KMS-11 (cell line): ENCODE data around the gene FRAT2.

Experiments
- H2AFZ ChIP-seq: fragments of 200-600 bp; sonication (generic); 2 replicates; pipeline ENCODE4 v1.6.1; 2016; ENCODE audit warnings: antibody characterized with exemption, mixed run types, low read depth
- H3K27ac ChIP-seq: fragments of 200-600 bp; sonication (generic); 2 replicates; pipeline ENCODE4 v1.6.1; 2016; ENCODE audit warnings: mild to moderate bottlenecking, mixed run types
- H3K27me3 ChIP-seq: fragments of 200-600 bp; sonication (generic); 2 replicates; pipeline ENCODE4 v1.6.1; 2017; ENCODE audit warnings: mild to moderate bottlenecking, low read depth, mixed run types, moderate library complexity; ENCODE audit not compliant: insufficient read depth
- H3K36me3 ChIP-seq: fragments of 200-600 bp; sonication (generic); 2 replicates; pipeline ENCODE4 v1.6.1; 2017; ENCODE audit warnings: mild to moderate bottlenecking, mixed run types; ENCODE audit not compliant: insufficient read depth
- H3K4me1 ChIP-seq: fragments of 200-600 bp; sonication (generic); 2 replicates; pipeline ENCODE4 v1.6.1; 2016; ENCODE audit warnings: mild to moderate bottlenecking, low read depth, mixed run types; ENCODE audit not compliant: poor library complexity, severe bottlenecking
- H3K4me2 ChIP-seq: fragments of 200-600 bp; sonication (generic); 2 replicates; pipeline ENCODE4 v1.7.0; 2016; ENCODE audit warnings: mild to moderate bottlenecking, mixed run types
- H3K4me3 ChIP-seq: fragments of 200-600 bp; sonication (generic); IDR thresholded peaks from 2 replicates; pipeline ENCODE4 v1.6.1; 2017; ENCODE audit warnings: low read depth, low read length, mixed read lengths; ENCODE audit not compliant: insufficient read depth
- H3K79me2 ChIP-seq: fragments of 200-600 bp; sonication (generic); 2 replicates; pipeline ENCODE4 v1.6.1; 2016; ENCODE audit warnings: low read depth, mixed run types; ENCODE audit not compliant: insufficient read depth
- H3K9ac ChIP-seq: fragments of 200-600 bp; sonication (generic); 2 replicates; pipeline ENCODE4 v1.6.1; 2016; ENCODE audit warnings: mild to moderate bottlenecking, mixed run types
- H4K20me1 ChIP-seq: fragments of 200-600 bp; sonication (generic); 2 replicates; pipeline ENCODE4 v1.6.1; 2016; ENCODE audit warnings: mild to moderate bottlenecking, mixed run types; ENCODE audit not compliant: insufficient read depth
- TF ChIP-seq, protein P1 (sequence below): fragments of 200-600 bp; sonication (generic); conservative IDR thresholded peaks from 2 replicates; pipeline ENCODE4 v1.6.1; 2017; ENCODE audit warnings: low read depth, mild to moderate bottlenecking, antibody characterized with exemption, low read length, moderate library complexity, mixed read lengths

The FRAT2 gene

DNA sequence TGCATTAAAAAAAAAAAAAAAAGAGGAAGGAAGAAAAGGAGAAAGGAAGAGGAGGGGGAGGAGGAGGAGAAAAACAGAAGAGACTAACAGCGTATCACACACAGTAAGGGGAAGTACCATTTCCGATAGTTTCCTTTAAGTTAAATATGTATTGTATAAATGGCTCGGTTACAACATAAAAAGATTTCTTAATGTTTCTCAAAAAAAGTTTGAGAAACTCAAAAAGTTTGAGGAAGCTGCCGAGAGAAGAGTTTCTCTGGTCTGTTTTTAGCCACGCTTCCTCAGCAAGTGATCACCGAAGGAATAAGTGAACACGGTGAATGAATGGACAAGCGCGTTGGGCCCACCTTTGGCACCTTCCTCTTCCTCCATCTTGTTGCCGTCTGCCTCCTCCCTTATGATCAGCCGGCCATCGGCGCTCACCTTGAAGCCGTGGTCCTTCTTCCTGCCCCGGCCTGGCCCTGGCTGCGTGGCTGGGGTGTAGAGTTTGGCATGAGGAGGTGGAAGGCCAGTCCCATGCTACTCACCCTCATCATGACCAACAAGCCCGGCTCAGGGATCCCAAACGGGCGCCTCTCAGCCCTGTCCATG, 31.3 kb upstream of the FRAT2 start:
- H2AFZ ChIP-seq: no peak overlapping the region
- no peaks in the 10 kb centered on the region for H4K20me1 ChIP-seq
- no peaks in the 10 kb centered on the region for H3K4me1 ChIP-seq
- H3K9ac ChIP-seq: no peak overlapping the region
- no peak overlapping the region for H3K4me3 ChIP-seq
- H3K27me3 ChIP-seq: no peaks in the 10 kb centered on the region
- no peaks in the 10 kb centered on the region for H3K36me3 ChIP-seq
- H3K27ac ChIP-seq: no peak overlapping the region
- TF ChIP-seq, protein P1, sequence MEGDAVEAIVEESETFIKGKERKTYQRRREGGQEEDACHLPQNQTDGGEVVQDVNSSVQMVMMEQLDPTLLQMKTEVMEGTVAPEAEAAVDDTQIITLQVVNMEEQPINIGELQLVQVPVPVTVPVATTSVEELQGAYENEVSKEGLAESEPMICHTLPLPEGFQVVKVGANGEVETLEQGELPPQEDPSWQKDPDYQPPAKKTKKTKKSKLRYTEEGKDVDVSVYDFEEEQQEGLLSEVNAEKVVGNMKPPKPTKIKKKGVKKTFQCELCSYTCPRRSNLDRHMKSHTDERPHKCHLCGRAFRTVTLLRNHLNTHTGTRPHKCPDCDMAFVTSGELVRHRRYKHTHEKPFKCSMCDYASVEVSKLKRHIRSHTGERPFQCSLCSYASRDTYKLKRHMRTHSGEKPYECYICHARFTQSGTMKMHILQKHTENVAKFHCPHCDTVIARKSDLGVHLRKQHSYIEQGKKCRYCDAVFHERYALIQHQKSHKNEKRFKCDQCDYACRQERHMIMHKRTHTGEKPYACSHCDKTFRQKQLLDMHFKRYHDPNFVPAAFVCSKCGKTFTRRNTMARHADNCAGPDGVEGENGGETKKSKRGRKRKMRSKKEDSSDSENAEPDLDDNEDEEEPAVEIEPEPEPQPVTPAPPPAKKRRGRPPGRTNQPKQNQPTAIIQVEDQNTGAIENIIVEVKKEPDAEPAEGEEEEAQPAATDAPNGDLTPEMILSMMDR: no peak
- no peak overlapping the region for H3K4me2 ChIP-seq
- no peaks in the 10 kb centered on the region for H3K79me2 ChIP-seq

DNA sequence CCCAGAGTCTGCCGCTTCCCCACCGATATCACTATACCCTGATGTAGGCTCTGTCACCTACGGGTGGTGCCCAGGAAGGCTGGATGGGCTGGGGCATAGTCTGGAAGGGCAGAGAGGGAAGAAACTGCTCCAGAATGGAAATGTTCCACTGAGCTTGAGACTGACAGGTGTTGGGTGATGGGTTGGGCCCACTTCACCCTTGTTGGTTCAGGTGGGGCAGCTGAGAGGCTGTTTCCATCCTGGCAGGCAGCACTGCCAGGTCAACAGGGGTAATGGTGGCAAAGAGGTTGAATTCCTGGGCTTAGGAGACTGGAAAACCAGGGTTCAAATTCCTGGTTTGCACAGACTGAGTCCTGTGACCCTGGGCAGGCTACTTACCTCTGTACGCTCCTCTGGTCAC, 28.5 kb upstream of the FRAT2 start:
- Histone ChIP-seq H4K20me1 (no peaks in the 10 kb centered on the region), H3K4me2 (no peak overlapping the region), H3K27me3 (no peaks in the 10 kb centered on the region), H3K4me1 (no peaks in the 10 kb centered on the region), H3K27ac (no peak overlapping the region), H3K4me3 (no peak overlapping the region), H3K79me2 (no peaks in the 10 kb centered on the region), H3K9ac (no peak overlapping the region), H2AFZ (no peak overlapping the region), H3K36me3 (no peaks in the 10 kb centered on the region; the same call in 1 of the 2 replicates)
- TF ChIP-seq, protein P1: no peak

DNA sequence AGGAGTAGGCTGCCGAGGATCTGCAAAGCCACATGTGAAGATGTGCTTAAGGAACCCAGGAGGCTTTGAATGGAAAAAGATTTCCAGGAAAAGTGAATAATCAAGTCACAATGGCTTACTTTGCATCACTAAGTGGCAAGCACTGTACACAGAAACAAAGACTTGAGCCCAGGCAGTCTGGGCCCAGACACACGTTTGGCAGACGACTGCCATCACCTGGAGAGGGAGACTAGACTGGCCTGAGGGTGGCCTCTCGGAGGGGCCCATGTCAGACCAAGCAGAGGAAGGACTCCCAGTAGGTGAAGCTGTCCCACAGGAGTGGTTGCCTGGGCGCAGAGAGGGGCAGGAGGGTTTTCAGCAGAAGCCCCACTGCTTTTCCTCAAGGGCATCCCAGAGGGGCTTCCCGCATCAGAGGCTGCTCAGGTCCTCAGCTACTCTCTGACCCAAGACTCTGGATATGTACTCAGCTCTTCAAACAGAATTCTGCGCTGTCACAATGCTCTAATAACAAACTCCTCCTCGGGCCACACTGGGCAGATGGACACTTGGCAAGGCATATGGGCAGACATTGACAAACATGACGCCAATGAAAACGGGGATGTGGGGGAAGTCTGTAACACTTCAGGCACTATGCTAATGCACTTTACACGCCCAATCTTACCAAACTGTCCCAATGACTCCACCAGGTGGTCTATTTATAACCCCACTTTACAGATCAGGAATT, 27.9 kb upstream of the FRAT2 start:
- Histone ChIP-seq H3K27ac (no peak overlapping the region), H3K9ac (no peak overlapping the region), H3K4me1 (no peaks in the 10 kb centered on the region), H4K20me1 (no peaks in the 10 kb centered on the region), H3K4me2 (no peak overlapping the region), H2AFZ (no peak overlapping the region), H3K27me3 (no peaks in the 10 kb centered on the region), H3K4me3 (no peak overlapping the region), H3K36me3 (no peaks in the 10 kb centered on the region; the same call in 1 of the 2 replicates), H3K79me2 (no peaks in the 10 kb centered on the region)
- TF ChIP-seq, protein P1: no peak

DNA sequence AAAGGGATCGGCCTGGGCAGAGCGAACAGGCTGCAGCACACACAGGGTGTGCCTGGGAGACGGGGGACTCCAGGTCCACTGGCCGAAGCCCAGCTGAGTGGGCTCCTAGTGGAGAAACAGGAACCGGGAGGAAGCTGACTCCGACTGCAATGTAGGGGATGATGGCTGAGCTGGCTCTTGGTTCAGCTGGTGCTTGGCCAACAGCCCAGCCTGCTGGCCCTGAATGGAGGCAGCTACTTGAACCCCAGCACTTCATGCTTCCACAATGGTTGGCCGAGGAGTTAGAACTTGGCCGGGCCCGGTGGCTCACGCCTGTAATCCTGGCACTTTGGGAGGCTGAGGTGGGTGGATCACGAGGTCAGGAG, 27.0 kb upstream of the FRAT2 start:
- TF ChIP-seq, protein P1: no peak
- H3K4me2 ChIP-seq: no peak overlapping the region
- peaks cover 7% of the 10 kb centered on the region for H3K4me1 ChIP-seq
- H3K27me3 ChIP-seq: no peaks in the 10 kb centered on the region
- H4K20me1 ChIP-seq: no peaks in the 10 kb centered on the region
- no peak overlapping the region for H3K4me3 ChIP-seq
- H3K9ac ChIP-seq: no peak overlapping the region
- H3K36me3 ChIP-seq: no peaks in the 10 kb centered on the region; the same call in 1 of the 2 replicates
- H2AFZ ChIP-seq: no peak overlapping the region
- no peak overlapping the region for H3K27ac ChIP-seq
- H3K79me2 ChIP-seq: no peaks in the 10 kb centered on the region
